H1 (cell line): Measurements from ENCODE around the gene GALNT4. TPM values are rescaled to one million over a fixed set of nuclear protein-coding genes. Genes with fewer than 3 reads are reported as not detected.

ENCODE experiments used
- CBX8 ChIP-seq: fragments of 300-800, 300-1000 bp; sonication (generic); IDR thresholded peaks from 2 replicates; pipeline ENCODE4 v1.7.1; 2016; ENCODE audit warnings: low read depth, low read length, borderline replicate concordance
- KDM1A ChIP-seq: fragments of 200-600, 300-600 bp; sonication (generic); IDR thresholded peaks from 2 replicates; pipeline ENCODE4 v1.7.1; 2016; ENCODE audit warnings: mild to moderate bottlenecking, low read length, borderline replicate concordance
- polyA plus RNA-seq, 7 experiments: library from polyadenylated mRNA; depleted of rRNA in 3 of 7; stranded (reverse) in 5 of 7; unstranded in 2 of 7; fragments of >200 nt in 5 of 7; fragments of 200-250 nt in 2 of 7; gene quantifications; 1 replicate in 5 of 7; 2 replicates in 1 of 7; 4 replicates in 1 of 7; pipeline versions ENCODE4 v1.2.1 to v1.2.3, GENCODE V29; 2011 to 2013; ENCODE audit warnings: missing spikeins in 2 of 7, mixed read lengths in 2 of 7
- total RNA-seq: library from RNA; stranded (reverse); fragmentation: NEBNext Ultra II Directional; extraction: Animal tissue kit (Norgen Biotek cat#: 25700); gene quantifications from 2 replicates; pipeline ENCODE4 v1.2.1, GENCODE V29; 2021

Gene GALNT4
- total and polyA plus RNA-seq, 2 of the 8 experiments (the other 6 are each of a cell fraction or from before 2014, with no cell fraction given), result 0.45 to 3.3 TPM

DNA sequence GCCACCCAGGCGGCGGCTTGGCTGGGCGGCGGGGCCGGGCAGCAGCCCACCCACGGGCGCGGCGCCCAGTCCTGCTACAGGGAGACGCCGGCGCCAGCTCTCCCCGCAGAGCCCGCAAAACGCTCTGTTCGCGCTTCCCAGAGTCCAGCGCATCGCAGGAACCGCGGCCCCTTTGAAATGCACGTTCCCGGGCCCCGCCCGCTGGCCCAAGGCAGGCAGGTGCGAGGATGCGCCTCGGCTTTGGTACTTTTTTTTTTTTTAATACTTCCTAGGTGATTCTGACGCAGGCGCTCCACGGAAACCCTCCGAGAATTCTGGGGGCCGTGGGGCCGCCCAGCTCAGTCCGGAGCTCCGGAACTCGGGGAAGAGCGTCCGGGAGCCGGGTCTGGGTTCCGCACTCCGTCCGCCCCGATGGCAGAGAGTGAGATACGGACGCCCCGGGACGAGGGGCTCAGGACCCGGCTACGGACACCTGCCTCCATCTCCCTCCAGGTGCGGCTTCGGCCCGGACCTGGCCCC is 768 bp upstream of the GALNT4 start (continued):
- TF ChIP-seq KDM1A (peak; percentile 8; the same call in 1 of the 2 replicates), CBX8 (no peak)
